Adrenal gland (tissue), 12 donors: ENCODE data around the gene HS3ST2. TPM values are rescaled to one million over a fixed set of nuclear protein-coding genes. Genes with fewer than 3 reads are reported as not detected.

Experiments
- DNase-seq, 7 donors: peaks; one replicate each; pipeline ENCODE4 v3.0.0-alpha.2; 2019 to 2020
- H3K27ac ChIP-seq, 5 donors: fragments of 200-600 bp; sonication (generic) in 4 of 5; 1 replicate in 3 of 5; 2 replicates in 2 of 5; pipeline versions ENCODE4 v1.5.1 to v1.8.0; 2016 to 2020; ENCODE audit warnings: mild to moderate bottlenecking in 1 of 5
- H3K27me3 ChIP-seq: fragments of 200-600 bp; 2 replicates; pipeline ENCODE4 v1.8.0; 2021
- H3K36me3 ChIP-seq, 2 donors: fragments of 200-600 bp; replicated peaks in 1 of 2; 1 replicate in 1 of 2; 2 replicates in 1 of 2; pipeline versions ENCODE4 v1.5.1 to v1.8.0; 2018 to 2022
- H3K4me1 ChIP-seq, 2 donors: fragments of 200-600 bp; replicated peaks in 1 of 2; 1 replicate in 1 of 2; 2 replicates in 1 of 2; pipeline versions ENCODE4 v1.5.1 to v1.8.0; 2018 to 2021
- H3K4me3 ChIP-seq, 4 donors: fragments of 200-600 bp; sonication (generic) in 3 of 4; one replicate each; pipeline ENCODE4 v1.5.1; 2016 to 2018
- H3K9me3 ChIP-seq, 3 donors: fragments of 200-600 bp; sonication (generic) in 1 of 3; replicated peaks in 1 of 3; 1 replicate in 2 of 3; 2 replicates in 1 of 3; pipeline versions ENCODE4 v1.5.1 to v1.8.0; 2016 to 2021
- CTCF ChIP-seq, 6 experiments: fragments of 450-650 bp in 4 of 6; fragments of 200-600 bp in 2 of 6; sonication (generic) in 1 of 6; IDR thresholded peaks; 1 replicate in 5 of 6; 2 replicates in 1 of 6; pipeline versions ENCODE4 v1.5.1 to v1.8.0; 2016 to 2021; ENCODE audit warnings: antibody characterized with exemption in 6 of 6, mild to moderate bottlenecking in 2 of 6, moderate library complexity in 1 of 6
- POLR2A ChIP-seq, 2 donors: fragments of 450-650 bp; IDR thresholded peaks; one replicate each; pipeline ENCODE4 v1.6.1; 2017; ENCODE audit warnings: antibody characterized with exemption in 2 of 2, mild to moderate bottlenecking in 2 of 2, moderate library complexity in 1 of 2
- WGBS, 4 donors: extraction: QIAGEN DNeasy Blood & Tissue Kit in 2 of 4; methylation state at CpG; one replicate each; pipeline versions ENCODE4 v1.1.5 to v1.1.7; 2013 to 2017; 5-methylcytosine and 5-hydroxymethylcytosine counted together
- intact Hi-C, 2 donors: fragments of 100-400 bp; cut with DNase I; formaldehyde crosslinking; loops; one replicate each; pipeline versions ENCODE4 v1.14.1 to v1.15.0; 2022 to 2023
- polyA plus RNA-seq, 3 donors: library from polyadenylated mRNA; stranded (reverse); fragments of 200-250 nt in 2 of 3; fragments of 350-450 nt in 1 of 3; fragmentation: Illumina TruSeq in 1 of 3; extraction: RNeasy Lipid Tissue Mini Kit (QIAGEN cat#74804) in 1 of 3; gene quantifications; one replicate each; pipeline ENCODE4 v1.2.3, GENCODE V29; 2013 to 2014
- total RNA-seq, 9 donors: library from RNA; depleted of rRNA in 4 of 9; stranded (reverse); fragments of >200 nt in 4 of 9; fragments of 120-200 nt in 1 of 9; fragmentation: NEBNext Ultra II Directional in 1 of 9; extraction: Animal tissue kit (Norgen Biotek cat#: 25700) in 1 of 9; gene quantifications; one replicate each; pipeline versions ENCODE4 v1.1.0 to v1.2.4, GENCODE V29; 2013 to 2023
- donor health status: healthy with polysubstance abuse.
- donor health status: Bipolar disorder and iron deficiency.
- donor health status: DM: yes; HTN: yes; CAD: no.
- donor health status: DM: no; HTN: no; CAD: no.
- donor health status: DM: no; HTN: no; CAD: no.
- donor health status: DM: yes; HTN: yes; CAD: no.

HS3ST2 gene
- total and polyA plus RNA-seq, 12 donors: 0.06 to 11.5 (median 2.6) TPM

- WGBS, 4 donors: 69 to 71% (median 70%) methylated on average over 6 of the region's 6 CpGs
- Histone ChIP-seq H3K9me3 (no peaks in the 10 kb centered on the region), H3K27ac (no peak overlapping the region), H3K36me3 (no peaks in the 10 kb centered on the region), H3K4me1 (no peaks in the 10 kb centered on the region), H3K4me3 (no peak overlapping the region), H3K27me3 (peaks cover 4% of the 10 kb centered on the region)
- no peak for TF ChIP-seq CTCF (IDR thresholded peaks at IDR 0.05)
- no peak for TF ChIP-seq POLR2A (IDR thresholded peaks at IDR 0.05)
- DNase-seq: no peak
- intact Hi-C loops: no loop called here
These were observed 29.2 kb upstream of the HS3ST2 start for GRCh38 chr16:22784690-22785214.

GRCh38 chr16:22785552-22785951 lies 28.4 kb upstream of the HS3ST2 start:
- H3K27ac ChIP-seq: no peak overlapping the region
- H3K9me3 ChIP-seq: no peaks in the 10 kb centered on the region
- intact Hi-C loops: no loop called here
- TF ChIP-seq CTCF (IDR thresholded peaks at IDR 0.05): no peak
- TF ChIP-seq POLR2A (IDR thresholded peaks at IDR 0.05): no peak
- H3K27me3 ChIP-seq: peaks cover 4% of the 10 kb centered on the region
- 64 to 79% (median 70%) methylated on average over 5 of the region's 5 CpGs for WGBS, 4 donors
- H3K36me3 ChIP-seq: no peaks in the 10 kb centered on the region
- no peaks in the 10 kb centered on the region for H3K4me1 ChIP-seq
- DNase-seq: no peak
- no peak overlapping the region for H3K4me3 ChIP-seq

- TF ChIP-seq CTCF (IDR thresholded peaks at IDR 0.05) (no peak), POLR2A (IDR thresholded peaks at IDR 0.05) (no peak)
- DNase-seq: no peak
- intact Hi-C loops: no loop called here
- Histone ChIP-seq H3K36me3 (no peaks in the 10 kb centered on the region), H3K4me3 (no peak overlapping the region), H3K27ac (no peak overlapping the region), H3K27me3 (peaks cover 4% of the 10 kb centered on the region), H3K4me1 (no peaks in the 10 kb centered on the region), H3K9me3 (no peaks in the 10 kb centered on the region)
- WGBS, 4 donors: 84 to 94% (median 88%) methylated on average over 2 of the region's 2 CpGs
These were observed 27.7 kb upstream of the HS3ST2 start for GRCh38 chr16:22786284-22786683.

GRCh38 chr16:22786691-22787090 lies 27.3 kb upstream of the HS3ST2 start:
- TF ChIP-seq CTCF (IDR thresholded peaks at IDR 0.05): no peak
- TF ChIP-seq POLR2A (IDR thresholded peaks at IDR 0.05): no peak
- intact Hi-C loops: no loop called here

More at GRCh38 chr16:22786691-22787090, 27.3 kb upstream of the HS3ST2 start:
- Histone ChIP-seq H3K27ac (no peak overlapping the region), H3K4me3 (no peak overlapping the region), H3K9me3 (no peaks in the 10 kb centered on the region), H3K36me3 (no peaks in the 10 kb centered on the region), H3K27me3 (peaks cover 4% of the 10 kb centered on the region), H3K4me1 (no peaks in the 10 kb centered on the region)
- DNase-seq: no peak
- WGBS, 4 donors: 71 to 78% (median 74%) methylated on average over 4 of the region's 4 CpGs
